ENCODE data around the gene DNAH7. TPM values are rescaled to one million over a fixed set of nuclear protein-coding genes. Genes with fewer than 3 reads are reported as not detected.

Gene DNAH7
- total and polyA plus RNA-seq, 2 donors (not counting 3 experiments of a cell fraction or from before 2014, with no cell fraction given), result 0.15 to 0.24 TPM

DNA sequence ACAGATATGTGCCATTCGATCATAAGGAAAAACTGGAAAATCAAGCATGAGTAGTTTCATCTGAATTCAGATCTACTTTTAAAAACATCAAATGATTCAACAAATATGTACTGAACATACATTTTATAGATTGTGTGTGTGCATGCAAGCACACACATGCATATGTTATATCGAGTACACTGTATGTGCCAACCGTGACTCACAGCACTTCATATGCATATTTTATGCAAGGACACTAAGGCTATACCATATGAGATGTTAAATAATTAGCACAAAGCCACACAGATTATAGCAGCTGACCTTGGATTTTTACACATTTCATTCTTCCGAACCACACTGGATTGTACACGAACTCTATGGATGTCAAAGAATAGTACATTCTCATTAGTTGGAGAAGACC lies 161.2 kb downstream of the DNAH7 start:
- H3K9ac ChIP-seq (replicated peaks; ENCODE audit: extremely low read depth, insufficient read depth, low read length), result no peak overlapping the region
- H3K9me3 ChIP-seq (replicated peaks; ENCODE audit: control insufficient read depth, insufficient read depth, low read length), result no peaks in the 10 kb centered on the region
- no peak overlapping the region for H2AFZ ChIP-seq (ENCODE audit: low read depth, low read length)
- no peaks in the 10 kb centered on the region for H3K27me3 ChIP-seq (ENCODE audit: control insufficient read depth in 2 of 2, insufficient read depth in 2 of 2, low read length in 2 of 2)
- no peak overlapping the region for H3K4me2 ChIP-seq (ENCODE audit: insufficient read depth, low read length)
- intact Hi-C loops (cut with micrococcal nuclease), result no loop called here
- BruUV-seq (replicated peaks), result no TSS peak
- no peaks in the 10 kb centered on the region for H3K4me1 ChIP-seq (ENCODE audit: control insufficient read depth, extremely low read depth, insufficient read depth, low read length)
- H3K79me2 ChIP-seq (ENCODE audit: control insufficient read depth, insufficient read depth, low read length), result no peaks in the 10 kb centered on the region
- dilution Hi-C loops (cut with MboI; ENCODE audit: extremely low pct_ligation_motif_present, low sequenced_read_pairs), result no loop called here
- TF ChIP-seq POLR2A (IDR thresholded peaks at IDR 0.05; ENCODE audit: low read depth, low read length) (no peak), JUN (IDR thresholded peaks at IDR 0.05; ENCODE audit: borderline replicate concordance, insufficient read depth, insufficient read length, low read depth) (no peak), MYC (IDR thresholded peaks at IDR 0.05; ENCODE audit: low read depth, low read length) (no peak), GATA2 (IDR thresholded peaks at IDR 0.05; ENCODE audit: insufficient read depth, insufficient read length, low read depth, low read length) (no peak), MAX (IDR thresholded peaks at IDR 0.05; ENCODE audit: insufficient read depth, insufficient read length) (no peak), POLR2AphosphoS5 (IDR thresholded peaks at IDR 0.05; ENCODE audit: insufficient read depth, low read depth, low read length) (no peak), FOS (IDR thresholded peaks at IDR 0.05; ENCODE audit: borderline replicate concordance, insufficient read depth, low read length) (no peak), EZH2 (IDR thresholded peaks at IDR 0.05; ENCODE audit: borderline replicate concordance, low read depth, low read length, severe bottlenecking) (no peak)
- TF ChIP-seq, protein P1, sequence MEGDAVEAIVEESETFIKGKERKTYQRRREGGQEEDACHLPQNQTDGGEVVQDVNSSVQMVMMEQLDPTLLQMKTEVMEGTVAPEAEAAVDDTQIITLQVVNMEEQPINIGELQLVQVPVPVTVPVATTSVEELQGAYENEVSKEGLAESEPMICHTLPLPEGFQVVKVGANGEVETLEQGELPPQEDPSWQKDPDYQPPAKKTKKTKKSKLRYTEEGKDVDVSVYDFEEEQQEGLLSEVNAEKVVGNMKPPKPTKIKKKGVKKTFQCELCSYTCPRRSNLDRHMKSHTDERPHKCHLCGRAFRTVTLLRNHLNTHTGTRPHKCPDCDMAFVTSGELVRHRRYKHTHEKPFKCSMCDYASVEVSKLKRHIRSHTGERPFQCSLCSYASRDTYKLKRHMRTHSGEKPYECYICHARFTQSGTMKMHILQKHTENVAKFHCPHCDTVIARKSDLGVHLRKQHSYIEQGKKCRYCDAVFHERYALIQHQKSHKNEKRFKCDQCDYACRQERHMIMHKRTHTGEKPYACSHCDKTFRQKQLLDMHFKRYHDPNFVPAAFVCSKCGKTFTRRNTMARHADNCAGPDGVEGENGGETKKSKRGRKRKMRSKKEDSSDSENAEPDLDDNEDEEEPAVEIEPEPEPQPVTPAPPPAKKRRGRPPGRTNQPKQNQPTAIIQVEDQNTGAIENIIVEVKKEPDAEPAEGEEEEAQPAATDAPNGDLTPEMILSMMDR (IDR thresholded peaks at IDR 0.05; ENCODE audit: extremely low read depth in 1 of 2, insufficient read depth in 1 of 2, low read depth in 1 of 2, low read length in 2 of 2), result no peak
- DNase-seq (ENCODE audit: low read depth, low spot score) (no peak), FAIRE-seq (no peak)
- no peaks in the 10 kb centered on the region for H3K9me1 ChIP-seq (replicated peaks; ENCODE audit: control insufficient read depth, extremely low read depth, insufficient read depth, low read length)
- no peaks in the 10 kb centered on the region for H3K36me3 ChIP-seq (ENCODE audit: control insufficient read depth in 2 of 2, extremely low read depth in 1 of 2, insufficient read depth in 2 of 2, low read length in 2 of 2)
- ChIA-PET POLR2A (no interaction called here), CTCF (interaction anchor here (1.4 kb wide), 1 partner anchor 28 kb away, joined by 3 read pairs; no protein-coding TSS in a partner anchor)
- no peak overlapping the region for H3K4me3 ChIP-seq (replicated peaks in 1 of 3; ENCODE audit: insufficient read depth in 1 of 3, low read depth in 1 of 3, low read length in 3 of 3)
- H3K27ac ChIP-seq (ENCODE audit: insufficient read depth, low read depth, low read length), result no peak overlapping the region
- H4K20me1 ChIP-seq (replicated peaks; ENCODE audit: control insufficient read depth, extremely low read depth, insufficient read depth, low read length), result no peaks in the 10 kb centered on the region
